Measurements from ENCODE around the gene POLR2H. TPM values are rescaled to one million over a fixed set of nuclear protein-coding genes. Genes with fewer than 3 reads are reported as not detected.

The POLR2H gene
- total and polyA plus RNA-seq, 2 of the 4 experiments (the other 2 are of a cell fraction): 47.7 to 130 TPM

GRCh38 chr3:184380185-184380626, 18.7 kb downstream of the POLR2H start:
- Histone ChIP-seq H3K4me1 (ENCODE audit: control insufficient read depth, insufficient read depth, low read length) (peaks cover 2% of the 10 kb centered on the region; the same call in 1 of the 2 replicates), H2AK5ac (ENCODE audit: low read depth, low read length) (no peak overlapping the region), H3K4me2 (ENCODE audit: low read depth, low read length) (no peak overlapping the region), H3K9ac (ENCODE audit: low read depth, low read length) (no peak overlapping the region), H3K4me3 (ENCODE audit: insufficient read depth, low read depth, low read length) (peak overlapping the region; percentile 38; the same call in 1 of the 2 replicates), H4K8ac (ENCODE audit: low read depth in 2 of 2, low read length in 2 of 2) (no peak overlapping the region), H3K27me3 (ENCODE audit: control insufficient read depth, insufficient read depth, low read length) (peaks cover 83% of the 10 kb centered on the region), H3K36me3 (ENCODE audit: control insufficient read depth, insufficient read depth, low read length) (no peaks in the 10 kb centered on the region), H3K4ac (ENCODE audit: low read depth, low read length) (no peak overlapping the region), H3K27ac (ENCODE audit: insufficient read depth, low read length) (no peak overlapping the region), H3K9me1 (ENCODE audit: insufficient read depth, low read length) (no peaks in the 10 kb centered on the region), H2AFZ (replicated peaks; ENCODE audit: low read length, poor library complexity) (peak overlapping the region; percentile 56), H4K20me1 (ENCODE audit: insufficient read depth, low read length) (no peaks in the 10 kb centered on the region), H3K18ac (ENCODE audit: low read depth, low read length) (no peak overlapping the region), H3K79me1 (ENCODE audit: low read depth in 1 of 2, low read length in 2 of 2) (no peaks in the 10 kb centered on the region), H2BK15ac (ENCODE audit: low read depth, low read length) (no peak overlapping the region), H2BK120ac (ENCODE audit: low read depth, low read length) (no peak overlapping the region), H2BK5ac (ENCODE audit: low read depth, low read length, poor library complexity, severe bottlenecking) (no peak overlapping the region), H3K56ac (ENCODE audit: extremely low read depth, insufficient read depth, low read length) (no peak overlapping the region), H3K9me3 (ENCODE audit: control insufficient read depth, insufficient read depth, low read length) (no peaks in the 10 kb centered on the region), H3K23ac (ENCODE audit: low read depth, low read length) (no peak overlapping the region), H2AK9ac (replicated peaks; ENCODE audit: low read depth, low read length, poor library complexity) (no peak overlapping the region), H4K91ac (ENCODE audit: insufficient read depth, low read depth, low read length) (no peak overlapping the region), H4K5ac (ENCODE audit: low read depth, low read length) (no peak overlapping the region), H2BK20ac (ENCODE audit: low read depth, low read length) (no peak overlapping the region), H3K14ac (replicated peaks; ENCODE audit: low read depth, low read length) (no peak overlapping the region)
- in situ Hi-C loops (cut with MboI; ENCODE audit: low sequenced_read_pairs) (no loop called here), intact Hi-C loops (cut with micrococcal nuclease) (no loop called here), dilution Hi-C loops (cut with HindIII; ENCODE audit: low sequenced_read_pairs, unreplicated experiment) (no loop called here)
- ATAC-seq (ENCODE audit: low read depth) (peak; percentile 90), DNase-seq (no peak)
- CTCF ChIA-PET: interaction anchor here (1.4 kb wide), 1 partner anchor 8 kb away, joined by 5 read pairs; no protein-coding TSS in a partner anchor
- BruUV-seq (replicated peaks): no TSS peak
- TF ChIP-seq, protein P1, sequence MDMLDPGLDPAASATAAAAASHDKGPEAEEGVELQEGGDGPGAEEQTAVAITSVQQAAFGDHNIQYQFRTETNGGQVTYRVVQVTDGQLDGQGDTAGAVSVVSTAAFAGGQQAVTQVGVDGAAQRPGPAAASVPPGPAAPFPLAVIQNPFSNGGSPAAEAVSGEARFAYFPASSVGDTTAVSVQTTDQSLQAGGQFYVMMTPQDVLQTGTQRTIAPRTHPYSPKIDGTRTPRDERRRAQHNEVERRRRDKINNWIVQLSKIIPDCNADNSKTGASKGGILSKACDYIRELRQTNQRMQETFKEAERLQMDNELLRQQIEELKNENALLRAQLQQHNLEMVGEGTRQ (IDR thresholded peaks at IDR 0.05; ENCODE audit: low read depth, low read length): no peak
- TF ChIP-seq RCOR1 (IDR thresholded peaks at IDR 0.05; ENCODE audit: insufficient replicate concordance, low read length): no peak
- TF ChIP-seq MAZ (IDR thresholded peaks at IDR 0.05; ENCODE audit: borderline replicate concordance, low read depth, low read length): peak; percentile 98
- 0% methylated on average over 21 of the region's 62 CpGs; no CpG with 5 or more reads in 1 of the 2 experiments for WGBS, 2 experiments (ENCODE audit: extremely low coverage in 2 of 2, insufficient read length in 1 of 2)
- POLR2A ChIA-PET (ENCODE audit: unreplicated experiment): no interaction called here

Measured in IMR-90 (cell line).